HepG2 (cell line): ENCODE results near the gene WDR81. TPM values are rescaled to one million over a fixed set of nuclear protein-coding genes. Genes with fewer than 3 reads are reported as not detected.

ENCODE experiments used
- microRNA counts: library from miRNA; unstranded; fragments of <30 nt; microRNA quantifications from one replicate; lab custom pipeline; 2015
- polyA plus RNA-seq, 8 experiments: library from polyadenylated mRNA; depleted of rRNA in 3 of 8; stranded (reverse) in 7 of 8; unstranded in 1 of 8; fragments of >200 nt; fragmentation: Illumina TruSeq in 4 of 8; extraction: Trizol in 4 of 8; gene quantifications; 2 replicates each; pipeline versions ENCODE4 v1.2.1 to v1.2.3, GENCODE V29; 2011 to 2016; ENCODE audit warnings: low read depth in 4 of 8, missing spikeins in 1 of 8, mixed read lengths in 1 of 8; ENCODE audit not compliant: insufficient read depth in 1 of 8
- total RNA-seq, 5 experiments: library from RNA; depleted of rRNA; stranded (reverse); fragments of >200 nt; fragmentation: Illumina TruSeq; extraction: Trizol; gene quantifications; 2 replicates each; pipeline ENCODE4 v1.2.3, GENCODE V29; 2016; ENCODE audit warnings: low read depth in 1 of 5

The WDR81 gene
- total and polyA plus RNA-seq, 2 of the 13 experiments (the other 11 are each of a cell fraction or from before 2014, with no cell fraction given) = 9.1 to 16.7 TPM

MicroRNA genes within 50 kb of the gene (microRNA counts, 767-probe panel; counts per million panel counts)
- microRNA hsa-miR-22-3p (lab: Ali Mortazavi, UCI) = not detected

Other genes starting within 250 kb of the WDR81 start
- 22.7 and 27.9 TPM in 2 replicates for gene MYO1C, start 232.0 kb upstream of the WDR81 start, total RNA-seq (2016; rRNA removed; fragmentation: Illumina TruSeq; extraction: Trizol)
- gene MYO1C, start 232.0 kb upstream of the WDR81 start, polyA plus RNA-seq (2011; rRNA removed) = 40.8 and 59.8 TPM in 2 replicates
- 4.3 and 4.8 TPM in 2 replicates for gene INPP5K, start 208.1 kb upstream of the WDR81 start, total RNA-seq (2016; rRNA removed; fragmentation: Illumina TruSeq; extraction: Trizol)
- 9.3 and 9.6 TPM in 2 replicates for gene INPP5K, start 208.1 kb upstream of the WDR81 start, polyA plus RNA-seq (2011; rRNA removed)
- 14.3 and 15.5 TPM in 2 replicates for gene PITPNA, start 161.9 kb upstream of the WDR81 start, total RNA-seq (2016; rRNA removed; fragmentation: Illumina TruSeq; extraction: Trizol)
- gene PITPNA, start 161.9 kb upstream of the WDR81 start, polyA plus RNA-seq (2011; rRNA removed) = 20.7 and 23.7 TPM in 2 replicates
- gene SLC43A2, start 95.9 kb upstream of the WDR81 start, total RNA-seq (2016; rRNA removed; fragmentation: Illumina TruSeq; extraction: Trizol) = 3.3 and 7.3 TPM in 2 replicates
- 20.0 and 26.7 TPM in 2 replicates for gene SLC43A2, start 95.9 kb upstream of the WDR81 start, polyA plus RNA-seq (2011; rRNA removed)
- 0.24 TPM in 1 of 2 replicates, not detected in the other for gene SCARF1, start 79.0 kb upstream of the WDR81 start, total RNA-seq (2016; rRNA removed; fragmentation: Illumina TruSeq; extraction: Trizol)
- 0.71 and 0.72 TPM in 2 replicates for gene SCARF1, start 79.0 kb upstream of the WDR81 start, polyA plus RNA-seq (2011; rRNA removed)
- 4.7 and 6.6 TPM in 2 replicates for gene RILP, start 74.8 kb upstream of the WDR81 start, total RNA-seq (2016; rRNA removed; fragmentation: Illumina TruSeq; extraction: Trizol)
- gene RILP, start 74.8 kb upstream of the WDR81 start, polyA plus RNA-seq (2011; rRNA removed) = 8.1 and 9.4 TPM in 2 replicates
- gene PRPF8, start 39.8 kb upstream of the WDR81 start, total RNA-seq (2016; rRNA removed; fragmentation: Illumina TruSeq; extraction: Trizol) = 112 and 318 TPM in 2 replicates
- 179 and 195 TPM in 2 replicates for gene PRPF8, start 39.8 kb upstream of the WDR81 start, polyA plus RNA-seq (2011; rRNA removed)
- 0.84 and 1.1 TPM in 2 replicates for gene TLCD2, start 14.3 kb upstream of the WDR81 start, total RNA-seq (2016; rRNA removed; fragmentation: Illumina TruSeq; extraction: Trizol)
- gene TLCD2, start 14.3 kb upstream of the WDR81 start, polyA plus RNA-seq (2011; rRNA removed) = 0.90 and 1.2 TPM in 2 replicates
- 123 and 309 TPM in 2 replicates for gene SERPINF2, start 18.2 kb downstream of the WDR81 start, total RNA-seq (2016; rRNA removed; fragmentation: Illumina TruSeq; extraction: Trizol)
- gene SERPINF2, start 18.2 kb downstream of the WDR81 start, polyA plus RNA-seq (2011; rRNA removed) = 548 and 871 TPM in 2 replicates
- 418 and 853 TPM in 2 replicates for gene SERPINF1, start 37.4 kb downstream of the WDR81 start, total RNA-seq (2016; rRNA removed; fragmentation: Illumina TruSeq; extraction: Trizol)
- 2,101 and 2,733 TPM in 2 replicates for gene SERPINF1, start 37.4 kb downstream of the WDR81 start, polyA plus RNA-seq (2011; rRNA removed)
- gene SMYD4, start 105.2 kb downstream of the WDR81 start, total RNA-seq (2016; rRNA removed; fragmentation: Illumina TruSeq; extraction: Trizol) = 9.8 and 11.3 TPM in 2 replicates
- gene SMYD4, start 105.2 kb downstream of the WDR81 start, polyA plus RNA-seq (2011; rRNA removed) = 7.4 and 7.9 TPM in 2 replicates
- 13.9 and 53.3 TPM in 2 replicates for gene RPA1, start 105.3 kb downstream of the WDR81 start, total RNA-seq (2016; rRNA removed; fragmentation: Illumina TruSeq; extraction: Trizol)
- 25.6 and 37.6 TPM in 2 replicates for gene RPA1, start 105.3 kb downstream of the WDR81 start, polyA plus RNA-seq (2011; rRNA removed)